HepG2 (cell line): ENCODE data around the gene FKBP10. TPM values are rescaled to one million over a fixed set of nuclear protein-coding genes. Genes with fewer than 3 reads are reported as not detected.

Source experiments
- HOXA3 ChIP-seq: sonication (generic); formaldehyde crosslinking; IDR thresholded peaks from 2 replicates; pipeline ENCODE4 v1.5.0; 2020; ENCODE audit warnings: missing genetic modification reagents
- JARID2 ChIP-seq: sonication (generic); formaldehyde crosslinking; IDR thresholded peaks from 2 replicates; pipeline ENCODE4 v1.8.1; 2023; ENCODE audit warnings: missing genetic modification reagents, inconsistent platforms; ENCODE audit not compliant: insufficient replicate concordance
- KLF11 ChIP-seq: IDR thresholded peaks from 2 replicates; pipeline ENCODE4 v1.6.1; 2016; ENCODE audit warnings: missing compliant biosample characterization
- KMT2A ChIP-seq: sonication (generic); formaldehyde crosslinking; IDR thresholded peaks from 2 replicates; pipeline ENCODE4 v1.4.0; 2020; ENCODE audit warnings: missing genetic modification reagents
- NCOA2 ChIP-seq: sonication (generic); formaldehyde crosslinking; IDR thresholded peaks from 2 replicates; pipeline ENCODE4 v1.8.0; 2022; ENCODE audit warnings: inconsistent platforms
- SOX6 ChIP-seq, 2 experiments: fragments of 450-650 bp in 1 of 2; sonication (generic) in 1 of 2; formaldehyde crosslinking in 1 of 2; IDR thresholded peaks; 2 replicates each; pipeline versions ENCODE4 v1.4.0 to v1.6.1; 2017 to 2020; ENCODE audit warnings: antibody characterized with exemption in 1 of 2, mild to moderate bottlenecking in 1 of 2, missing genetic modification reagents in 1 of 2
- SP2 ChIP-seq: sonication (generic); formaldehyde crosslinking; IDR thresholded peaks from 2 replicates; pipeline ENCODE4 v1.5.1; 2020; ENCODE audit warnings: mild to moderate bottlenecking, missing genetic modification reagents
- SP5 ChIP-seq: IDR thresholded peaks from 2 replicates; pipeline ENCODE4 v1.6.1; 2016; ENCODE audit warnings: low read depth, borderline replicate concordance
- TCF12 ChIP-seq, 2 experiments: fragments of 450-650 bp in 1 of 2; sonication (generic) in 1 of 2; formaldehyde crosslinking in 1 of 2; IDR thresholded peaks; 2 replicates each; pipeline versions ENCODE4 v1.6.1 to v1.8.0; 2017 to 2022; ENCODE audit warnings: antibody characterized with exemption in 1 of 2, mild to moderate bottlenecking in 1 of 2, missing genetic modification reagents in 1 of 2, moderate library complexity in 1 of 2
- THAP11 ChIP-seq: IDR thresholded peaks from 2 replicates; pipeline ENCODE4 v1.6.1; 2016; ENCODE audit warnings: missing biosample characterization, missing genetic modification reagents
- ZNF224 ChIP-seq: sonication (generic); formaldehyde crosslinking; IDR thresholded peaks from 2 replicates; pipeline ENCODE4 v1.5.0; 2020; ENCODE audit warnings: mild to moderate bottlenecking, missing genetic modification reagents
- ZNF34 ChIP-seq: sonication (generic); formaldehyde crosslinking; IDR thresholded peaks from 2 replicates; pipeline ENCODE4 v1.4.0; 2020; ENCODE audit warnings: mild to moderate bottlenecking, missing genetic modification reagents, borderline replicate concordance
- ZNF44 ChIP-seq: sonication (generic); formaldehyde crosslinking; IDR thresholded peaks from 2 replicates; pipeline ENCODE4 v1.5.1; 2020; ENCODE audit warnings: mild to moderate bottlenecking, missing genetic modification reagents
- ZNF552 ChIP-seq: sonication (generic); formaldehyde crosslinking; IDR thresholded peaks from 2 replicates; pipeline ENCODE4 v1.9.0; 2022; ENCODE audit warnings: missing genetic modification reagents, mild to moderate bottlenecking, borderline replicate concordance
- ZNF652 ChIP-seq: IDR thresholded peaks from 2 replicates; pipeline ENCODE4 v1.6.1; 2016; ENCODE audit warnings: low read depth, borderline replicate concordance
- ZNF879 ChIP-seq: sonication (generic); formaldehyde crosslinking; IDR thresholded peaks from 2 replicates; pipeline ENCODE4 v1.8.1; 2023; ENCODE audit warnings: missing genetic modification reagents
- polyA plus RNA-seq, 8 experiments: library from polyadenylated mRNA; depleted of rRNA in 3 of 8; stranded (reverse) in 7 of 8; unstranded in 1 of 8; fragments of >200 nt; fragmentation: Illumina TruSeq in 4 of 8; extraction: Trizol in 4 of 8; gene quantifications; 2 replicates each; pipeline versions ENCODE4 v1.2.1 to v1.2.3, GENCODE V29; 2011 to 2016; ENCODE audit warnings: low read depth in 4 of 8, missing spikeins in 1 of 8, mixed read lengths in 1 of 8; ENCODE audit not compliant: insufficient read depth in 1 of 8
- total RNA-seq, 5 experiments: library from RNA; depleted of rRNA; stranded (reverse); fragments of >200 nt; fragmentation: Illumina TruSeq; extraction: Trizol; gene quantifications; 2 replicates each; pipeline ENCODE4 v1.2.3, GENCODE V29; 2016; ENCODE audit warnings: low read depth in 1 of 5
- TF ChIP-seq, protein P1 (sequence below), 2 experiments: fragments of 450-650 bp in 1 of 2; sonication (generic) in 1 of 2; formaldehyde crosslinking in 1 of 2; IDR thresholded peaks; 2 replicates each; pipeline versions ENCODE4 v1.6.1 to v1.8.0; 2016 to 2022; ENCODE audit warnings: antibody characterized with exemption in 1 of 2, mild to moderate bottlenecking in 1 of 2, missing genetic modification reagents in 1 of 2
- TF ChIP-seq, protein P2 (sequence below): sonication (generic); formaldehyde crosslinking; IDR thresholded peaks from 2 replicates; pipeline ENCODE4 v1.4.0; 2020; ENCODE audit warnings: missing genetic modification reagents, borderline replicate concordance

The FKBP10 gene
- total and polyA plus RNA-seq, 2 of the 13 experiments (the other 11 are each of a cell fraction or from before 2014, with no cell fraction given): 149 to 573 TPM

DNA sequence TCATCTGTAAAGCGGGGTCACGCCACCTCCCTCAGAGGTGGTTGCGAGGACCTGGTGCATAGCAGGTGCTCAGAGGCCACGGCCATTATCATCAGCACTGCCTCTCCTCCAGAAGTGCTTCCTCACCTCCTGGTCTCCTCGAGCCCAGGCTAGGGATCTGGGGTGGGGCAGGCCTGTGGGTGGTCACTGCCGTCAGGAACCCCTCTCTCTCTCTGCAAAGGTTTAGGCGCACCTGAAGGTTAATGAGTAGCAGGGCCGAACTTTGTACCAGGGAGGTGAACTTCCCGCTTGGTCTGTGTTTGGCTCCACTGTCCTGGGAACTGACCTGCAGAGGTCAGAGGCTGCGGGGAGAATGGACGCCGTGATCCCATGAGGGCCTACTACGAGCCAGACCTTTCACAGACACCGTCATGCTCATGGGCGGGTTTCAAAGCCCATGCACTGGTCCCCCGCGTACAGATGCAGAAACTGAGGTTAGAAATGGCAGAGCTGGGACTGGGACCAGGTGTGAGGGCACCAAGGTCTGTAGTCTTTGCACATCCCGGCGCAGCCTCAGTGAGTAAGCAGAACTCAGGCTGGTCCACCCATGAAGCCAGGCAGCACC lies 40.1 kb upstream of the FKBP10 start (continued):
- TF ChIP-seq ZNF34 (peak; percentile 86; the same call in 1 of the 2 replicates), KLF11 (peak; percentile 71; the same call in 1 of the 2 replicates), THAP11 (0 out of 2 replicates have a peak, but pooled peaks have one; percentile 53), SP5 (peak; percentile 61; the same call in 1 of the 2 replicates), SOX6 (IDR thresholded peaks at IDR 0.05) (no peak), SOX6 (CRISPR knock-in tag; IDR thresholded peaks at IDR 0.05) (peak; percentile 89), ZNF224 (CRISPR knock-in tag) (no peak; the same call in 1 of the 2 replicates), ZNF44 (CRISPR knock-in tag) (no peak; the same call in 1 of the 2 replicates), TCF12 (IDR thresholded peaks at IDR 0.05) (no peak), TCF12 (CRISPR knock-in tag; IDR thresholded peaks at IDR 0.05) (0 out of 2 replicates have a peak, but pooled peaks have one; percentile 41), HOXA3 (CRISPR knock-in tag) (peak; percentile 92), ZNF879 (no peak), ZNF552 (CRISPR knock-in tag) (0 out of 2 replicates have a peak, but pooled peaks have one; percentile 13), SP2 (CRISPR knock-in tag) (no peak), ZNF652 (CRISPR knock-in tag) (no peak), JARID2 (CRISPR knock-in tag) (no peak), NCOA2 (peak; percentile 53; the same call in 1 of the 2 replicates), KMT2A (CRISPR knock-in tag) (no peak)
- TF ChIP-seq, protein P1, sequence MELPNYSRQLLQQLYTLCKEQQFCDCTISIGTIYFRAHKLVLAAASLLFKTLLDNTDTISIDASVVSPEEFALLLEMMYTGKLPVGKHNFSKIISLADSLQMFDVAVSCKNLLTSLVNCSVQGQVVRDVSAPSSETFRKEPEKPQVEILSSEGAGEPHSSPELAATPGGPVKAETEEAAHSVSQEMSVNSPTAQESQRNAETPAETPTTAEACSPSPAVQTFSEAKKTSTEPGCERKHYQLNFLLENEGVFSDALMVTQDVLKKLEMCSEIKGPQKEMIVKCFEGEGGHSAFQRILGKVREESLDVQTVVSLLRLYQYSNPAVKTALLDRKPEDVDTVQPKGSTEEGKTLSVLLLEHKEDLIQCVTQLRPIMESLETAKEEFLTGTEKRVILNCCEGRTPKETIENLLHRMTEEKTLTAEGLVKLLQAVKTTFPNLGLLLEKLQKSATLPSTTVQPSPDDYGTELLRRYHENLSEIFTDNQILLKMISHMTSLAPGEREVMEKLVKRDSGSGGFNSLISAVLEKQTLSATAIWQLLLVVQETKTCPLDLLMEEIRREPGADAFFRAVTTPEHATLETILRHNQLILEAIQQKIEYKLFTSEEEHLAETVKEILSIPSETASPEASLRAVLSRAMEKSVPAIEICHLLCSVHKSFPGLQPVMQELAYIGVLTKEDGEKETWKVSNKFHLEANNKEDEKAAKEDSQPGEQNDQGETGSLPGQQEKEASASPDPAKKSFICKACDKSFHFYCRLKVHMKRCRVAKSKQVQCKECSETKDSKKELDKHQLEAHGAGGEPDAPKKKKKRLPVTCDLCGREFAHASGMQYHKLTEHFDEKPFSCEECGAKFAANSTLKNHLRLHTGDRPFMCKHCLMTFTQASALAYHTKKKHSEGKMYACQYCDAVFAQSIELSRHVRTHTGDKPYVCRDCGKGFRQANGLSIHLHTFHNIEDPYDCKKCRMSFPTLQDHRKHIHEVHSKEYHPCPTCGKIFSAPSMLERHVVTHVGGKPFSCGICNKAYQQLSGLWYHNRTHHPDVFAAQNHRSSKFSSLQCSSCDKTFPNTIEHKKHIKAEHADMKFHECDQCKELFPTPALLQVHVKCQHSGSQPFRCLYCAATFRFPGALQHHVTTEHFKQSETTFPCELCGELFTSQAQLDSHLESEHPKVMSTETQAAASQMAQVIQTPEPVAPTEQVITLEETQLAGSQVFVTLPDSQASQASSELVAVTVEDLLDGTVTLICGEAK (IDR thresholded peaks at IDR 0.05): no peak
- TF ChIP-seq, protein P1 (CRISPR knock-in tag; IDR thresholded peaks at IDR 0.05): peak; percentile 43; the same call in 1 of the 2 replicates
- TF ChIP-seq, protein P2, sequence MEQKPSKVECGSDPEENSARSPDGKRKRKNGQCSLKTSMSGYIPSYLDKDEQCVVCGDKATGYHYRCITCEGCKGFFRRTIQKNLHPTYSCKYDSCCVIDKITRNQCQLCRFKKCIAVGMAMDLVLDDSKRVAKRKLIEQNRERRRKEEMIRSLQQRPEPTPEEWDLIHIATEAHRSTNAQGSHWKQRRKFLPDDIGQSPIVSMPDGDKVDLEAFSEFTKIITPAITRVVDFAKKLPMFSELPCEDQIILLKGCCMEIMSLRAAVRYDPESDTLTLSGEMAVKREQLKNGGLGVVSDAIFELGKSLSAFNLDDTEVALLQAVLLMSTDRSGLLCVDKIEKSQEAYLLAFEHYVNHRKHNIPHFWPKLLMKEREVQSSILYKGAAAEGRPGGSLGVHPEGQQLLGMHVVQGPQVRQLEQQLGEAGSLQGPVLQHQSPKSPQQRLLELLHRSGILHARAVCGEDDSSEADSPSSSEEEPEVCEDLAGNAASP (CRISPR knock-in tag): peak; percentile 73; the same call in 1 of the 2 replicates
